Activated CD4-positive, alpha-beta T cell treated with anti-CD3 and anti-CD28 coated beads, Interleukin-2, amount 10 ng/mL, durations not matched to agents 24 days and 14 days (primary cell): ENCODE measurements around the gene CACNA2D3. TPM values are rescaled to one million over a fixed set of nuclear protein-coding genes. Genes with fewer than 3 reads are reported as not detected.

Experiments used
- DNase-seq: peaks from one replicate; pipeline ENCODE4 v3.0.0; 2022
- H3K27ac Mint-ChIP-seq: one replicate; pipeline ENCODE4 v1.8.0; 2022; ENCODE audit warnings: mild to moderate bottlenecking, mixed read lengths
- H3K27me3 Mint-ChIP-seq: one replicate; pipeline ENCODE4 v1.8.0; 2022; ENCODE audit warnings: mixed read lengths
- H3K36me3 Mint-ChIP-seq: one replicate; pipeline ENCODE4 v1.8.0; 2022; ENCODE audit warnings: low read depth, mild to moderate bottlenecking, mixed read lengths
- H3K4me1 Mint-ChIP-seq: one replicate; pipeline ENCODE4 v1.8.0; 2021; ENCODE audit warnings: mixed read lengths
- H3K4me3 Mint-ChIP-seq: one replicate; pipeline ENCODE4 v1.8.0; 2022; ENCODE audit warnings: mild to moderate bottlenecking, moderate library complexity, mixed read lengths
- H3K9me3 Mint-ChIP-seq: one replicate; pipeline ENCODE4 v1.8.0; 2021; ENCODE audit warnings: mixed read lengths
- intact Hi-C: fragments of 100-400 bp; cut with micrococcal nuclease; formaldehyde crosslinking; loops from one replicate; pipeline ENCODE4 v1.15.1; 2023
- total RNA-seq: library from RNA; stranded (reverse); gene quantifications from 2 replicates; pipeline ENCODE4 v1.2.3, GENCODE V29; 2022

The CACNA2D3 gene
- total RNA-seq, 1 donor from 2014 or later, result not detected

DNA sequence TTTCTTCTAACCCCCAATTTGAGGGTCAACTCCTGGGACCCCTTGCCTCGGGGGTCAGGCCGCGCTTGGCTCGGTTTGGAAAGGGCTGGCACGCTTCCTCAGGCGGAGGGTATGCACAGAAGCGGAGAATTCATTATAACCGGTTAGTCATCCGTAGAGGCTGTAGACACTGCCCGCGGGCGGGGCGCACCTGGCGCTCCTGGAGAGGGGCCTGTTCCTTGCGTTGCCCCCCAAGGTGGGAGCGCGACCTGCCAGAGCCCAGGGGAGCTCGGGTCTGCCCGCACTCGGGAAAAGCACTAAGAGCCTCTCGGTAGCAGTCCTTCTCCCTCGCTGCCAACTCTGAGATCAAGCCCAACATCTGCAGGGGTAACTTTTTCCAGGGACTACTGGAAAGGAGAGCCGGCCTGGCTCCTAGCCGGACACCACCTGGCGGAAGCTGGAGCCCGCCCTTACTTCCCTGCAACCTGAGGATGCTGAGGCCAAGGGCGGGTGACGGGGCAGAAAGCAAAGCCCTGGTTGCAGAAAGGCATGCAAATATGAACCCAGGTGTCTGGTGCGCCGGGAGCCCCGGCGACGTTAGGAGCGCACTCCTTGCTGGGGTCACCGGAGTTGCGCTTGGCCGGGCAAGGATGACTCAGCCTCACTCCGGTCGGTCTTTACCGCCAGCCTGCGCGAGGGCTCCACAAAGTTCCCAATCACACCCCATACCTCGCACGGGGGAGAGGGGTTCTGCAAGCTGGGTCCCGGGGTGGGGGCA lies 1.5 kb upstream of the CACNA2D3 start:
- Mint-ChIP-seq H3K4me3 (no peak overlapping the region), H3K36me3 (peaks cover 2% of the 10 kb centered on the region), H3K27ac (no peak overlapping the region), H3K9me3 (peaks cover 4% of the 10 kb centered on the region), H3K27me3 (peaks cover 42% of the 10 kb centered on the region), H3K4me1 (peaks cover 2% of the 10 kb centered on the region)
- intact Hi-C loops, result no loop called here
- peak; percentile 39 for DNase-seq

DNA sequence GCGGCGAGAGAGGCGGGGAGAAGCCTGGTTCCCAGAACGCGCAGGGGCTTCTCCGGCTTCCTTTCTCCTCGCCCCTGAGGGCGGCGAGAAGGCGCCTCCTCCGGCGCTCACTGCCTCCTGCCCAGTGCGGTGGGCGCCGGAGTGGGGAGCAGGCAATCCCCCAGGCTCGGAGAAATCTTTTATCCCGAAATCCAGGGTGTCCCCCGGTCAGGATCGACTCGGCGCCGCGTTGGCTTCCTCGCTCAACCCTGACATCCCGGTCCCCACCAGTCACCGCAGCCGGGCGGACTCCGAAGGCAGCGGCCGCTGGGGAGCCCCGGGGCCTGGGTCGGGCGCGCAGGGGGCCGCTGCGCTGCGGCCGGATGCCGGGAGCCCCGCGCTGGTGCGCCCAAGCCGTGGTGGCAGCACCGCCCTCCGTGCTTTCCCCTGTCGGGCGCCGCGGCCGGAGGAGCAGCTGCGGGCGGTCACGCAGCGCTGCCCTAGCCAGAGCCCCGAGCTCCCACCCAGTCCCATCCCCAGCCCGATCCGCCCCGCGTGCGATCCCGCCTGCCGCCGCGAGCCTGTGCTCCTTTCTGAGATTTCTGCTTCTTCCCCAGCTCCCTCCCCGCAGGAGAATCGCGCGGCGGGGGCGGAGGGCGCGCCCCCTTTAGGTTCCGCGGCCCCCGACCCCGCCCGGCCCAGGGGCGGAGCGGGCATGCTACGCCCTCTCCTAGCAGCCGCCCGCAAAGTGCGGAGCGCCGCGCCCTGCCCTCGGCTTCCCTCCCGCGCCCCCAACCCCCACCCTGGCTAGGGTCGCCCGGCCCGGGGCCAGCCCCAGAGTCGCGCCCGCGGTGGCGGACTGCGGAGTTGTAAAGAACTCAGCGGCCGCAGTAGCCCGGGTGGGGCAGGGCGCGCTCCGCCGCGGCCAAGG lies 683 bp upstream of the CACNA2D3 start:
- intact Hi-C loops, result no loop called here

DNA sequence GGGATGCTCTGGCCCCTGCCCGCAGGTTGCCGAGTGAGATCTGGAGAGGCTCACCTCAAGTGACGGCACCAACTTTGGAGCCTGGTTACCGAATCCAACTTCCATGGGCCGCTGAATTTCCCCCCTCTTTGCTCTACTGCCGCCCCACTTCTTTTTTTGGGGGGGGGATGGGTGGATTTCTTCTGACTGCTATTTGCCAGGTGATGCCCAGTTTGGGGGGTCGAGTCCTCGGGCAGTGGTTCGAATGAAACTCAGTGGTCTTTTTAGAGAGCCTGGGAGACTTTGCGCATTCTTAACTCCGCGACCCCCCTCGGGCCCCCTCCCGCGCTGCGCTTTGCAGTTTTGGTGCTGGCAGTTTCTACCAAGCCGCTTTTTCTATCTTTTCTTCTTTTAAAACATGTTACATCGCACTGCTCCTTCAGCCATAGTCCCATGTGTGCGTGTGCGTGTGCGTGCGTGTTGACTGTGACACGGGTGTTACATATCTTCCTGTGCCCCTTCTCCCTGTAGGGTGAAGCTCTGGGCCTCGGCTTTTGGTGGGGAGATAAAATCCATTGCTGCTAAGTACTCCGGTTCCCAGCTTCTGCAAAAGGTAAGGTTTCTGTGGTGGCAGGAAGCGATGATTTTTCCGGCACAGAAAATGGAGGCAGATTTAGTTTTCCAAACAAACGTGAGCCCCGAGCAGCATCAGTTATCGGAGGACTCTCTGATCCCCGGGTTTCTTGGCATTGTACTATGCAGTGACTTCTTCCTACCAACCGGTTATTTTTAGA lies 837 bp downstream of the CACNA2D3 start:
- intact Hi-C loops, result no loop called here
- Mint-ChIP-seq H3K9me3 (no peaks in the 10 kb centered on the region), H3K4me1 (peaks cover 2% of the 10 kb centered on the region), H3K27me3 (peaks cover 42% of the 10 kb centered on the region), H3K27ac (no peak overlapping the region), H3K36me3 (peaks cover 2% of the 10 kb centered on the region), H3K4me3 (no peak overlapping the region)
- peak; percentile 25 for DNase-seq

More for the DNA sequence above, 683 bp upstream of the CACNA2D3 start:
- no peaks in the 10 kb centered on the region for H3K9me3 Mint-ChIP-seq
- no peak overlapping the region for H3K27ac Mint-ChIP-seq
- H3K4me3 Mint-ChIP-seq, result no peak overlapping the region
- peaks cover 2% of the 10 kb centered on the region for H3K4me1 Mint-ChIP-seq
- peaks cover 2% of the 10 kb centered on the region for H3K36me3 Mint-ChIP-seq
- H3K27me3 Mint-ChIP-seq, result peaks cover 41% of the 10 kb centered on the region
- peak; percentile 38 for DNase-seq

DNA sequence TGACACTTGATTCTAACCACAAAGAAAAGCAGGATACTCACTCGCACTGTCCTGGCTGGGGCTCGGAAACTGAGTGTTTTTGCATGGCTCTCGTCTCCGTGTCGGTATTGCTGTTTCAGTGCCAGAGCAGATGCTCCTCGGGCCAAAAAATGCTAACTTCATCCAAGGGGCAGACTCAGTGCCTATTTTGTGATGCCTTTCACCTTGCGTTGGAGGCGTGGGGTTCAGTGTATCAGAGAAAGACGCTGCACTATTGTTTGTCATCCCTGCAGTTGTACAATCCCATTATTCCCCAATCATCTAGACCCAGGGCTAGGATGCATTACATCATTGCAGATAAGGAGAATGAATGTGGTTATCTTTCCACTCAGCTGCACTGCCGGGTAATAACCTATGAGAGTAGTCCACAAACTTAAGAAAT lies 1.4 kb downstream of the CACNA2D3 start:
- Mint-ChIP-seq H3K4me1 (peaks cover 2% of the 10 kb centered on the region), H3K36me3 (peaks cover 2% of the 10 kb centered on the region), H3K9me3 (no peaks in the 10 kb centered on the region), H3K27ac (no peak overlapping the region), H3K27me3 (peaks cover 40% of the 10 kb centered on the region), H3K4me3 (no peak overlapping the region)
- no peak for DNase-seq
- intact Hi-C loops, result no loop called here

DNA sequence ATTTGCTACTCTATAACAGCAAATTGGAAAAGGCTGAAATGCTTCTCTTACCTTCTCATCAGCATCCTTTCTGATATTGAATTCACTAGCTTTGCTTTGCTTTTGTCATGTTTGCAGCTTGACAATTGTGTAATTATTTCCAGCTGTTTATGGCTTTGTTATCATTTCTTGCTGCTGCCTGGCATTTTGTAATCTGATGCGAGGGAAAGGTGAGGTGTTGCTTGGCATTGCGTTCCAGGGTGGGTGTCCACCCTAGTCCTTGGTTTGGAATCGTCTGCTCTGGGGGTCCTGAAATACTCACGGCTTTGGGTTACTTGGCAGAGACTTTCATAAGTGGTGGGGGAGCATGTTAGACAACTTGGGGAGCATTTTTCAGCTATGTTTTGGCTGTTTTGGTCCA lies 2.9 kb downstream of the CACNA2D3 start:
- Mint-ChIP-seq H3K27me3 (peaks cover 35% of the 10 kb centered on the region), H3K9me3 (no peaks in the 10 kb centered on the region), H3K4me3 (no peak overlapping the region), H3K27ac (no peak overlapping the region), H3K36me3 (peaks cover 2% of the 10 kb centered on the region), H3K4me1 (peaks cover 2% of the 10 kb centered on the region)
- no peak for DNase-seq
- intact Hi-C loops, result no loop called here

DNA sequence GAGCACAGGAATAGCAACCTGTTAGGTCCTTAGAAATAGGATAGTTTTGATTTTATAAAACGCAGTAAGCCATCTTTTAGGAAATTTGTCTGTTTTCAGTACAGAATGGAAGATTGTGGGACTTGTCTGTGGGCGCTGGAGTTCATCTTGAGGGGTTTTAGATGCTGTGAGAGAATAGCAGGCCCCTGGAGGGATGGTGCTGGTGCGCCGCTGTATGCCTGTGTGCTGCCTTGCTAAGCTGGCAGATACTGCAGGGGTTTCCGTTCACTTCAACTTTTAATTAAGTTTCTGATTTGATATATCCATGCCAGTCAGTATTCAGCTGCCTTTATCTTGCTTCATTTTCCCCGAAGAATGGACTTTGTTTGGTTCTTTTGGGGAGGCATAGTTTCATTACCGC lies 4.2 kb downstream of the CACNA2D3 start:
- no peaks in the 10 kb centered on the region for H3K9me3 Mint-ChIP-seq
- no peak overlapping the region for H3K4me3 Mint-ChIP-seq
- H3K27ac Mint-ChIP-seq, result no peak overlapping the region
- H3K4me1 Mint-ChIP-seq, result peaks cover 2% of the 10 kb centered on the region
- peaks cover 2% of the 10 kb centered on the region for H3K36me3 Mint-ChIP-seq
- intact Hi-C loops, result no loop called here
- DNase-seq, result no peak
- H3K27me3 Mint-ChIP-seq, result peaks cover 32% of the 10 kb centered on the region

GRCh38 chr3:54127499-54128056 lies 5.2 kb downstream of the CACNA2D3 start:
- H3K36me3 Mint-ChIP-seq, result peaks cover 2% of the 10 kb centered on the region
- no peak overlapping the region for H3K4me3 Mint-ChIP-seq
- H3K4me1 Mint-ChIP-seq, result peaks cover 2% of the 10 kb centered on the region
- no peak for DNase-seq
- no peak overlapping the region for H3K27ac Mint-ChIP-seq
- H3K27me3 Mint-ChIP-seq, result peaks cover 32% of the 10 kb centered on the region
- intact Hi-C loops, result no loop called here
- H3K9me3 Mint-ChIP-seq, result no peaks in the 10 kb centered on the region

- no peaks in the 10 kb centered on the region for H3K4me1 Mint-ChIP-seq
- intact Hi-C loops, result no loop called here
- no peaks in the 10 kb centered on the region for H3K36me3 Mint-ChIP-seq
- DNase-seq, result no peak
- no peaks in the 10 kb centered on the region for H3K9me3 Mint-ChIP-seq
- peaks cover 3% of the 10 kb centered on the region for H3K27me3 Mint-ChIP-seq
- no peak overlapping the region for H3K27ac Mint-ChIP-seq
- H3K4me3 Mint-ChIP-seq, result no peak overlapping the region
Measured at GRCh38 chr3:54131026-54131605, 8.8 kb downstream of the CACNA2D3 start.

- DNase-seq, result no peak
- Mint-ChIP-seq H3K4me3 (no peak overlapping the region), H3K27me3 (no peaks in the 10 kb centered on the region), H3K27ac (no peak overlapping the region), H3K9me3 (no peaks in the 10 kb centered on the region), H3K4me1 (no peaks in the 10 kb centered on the region), H3K36me3 (no peaks in the 10 kb centered on the region)
- intact Hi-C loops, result no loop called here
Measured at GRCh38 chr3:54131890-54132289, 9.5 kb downstream of the CACNA2D3 start.

DNA sequence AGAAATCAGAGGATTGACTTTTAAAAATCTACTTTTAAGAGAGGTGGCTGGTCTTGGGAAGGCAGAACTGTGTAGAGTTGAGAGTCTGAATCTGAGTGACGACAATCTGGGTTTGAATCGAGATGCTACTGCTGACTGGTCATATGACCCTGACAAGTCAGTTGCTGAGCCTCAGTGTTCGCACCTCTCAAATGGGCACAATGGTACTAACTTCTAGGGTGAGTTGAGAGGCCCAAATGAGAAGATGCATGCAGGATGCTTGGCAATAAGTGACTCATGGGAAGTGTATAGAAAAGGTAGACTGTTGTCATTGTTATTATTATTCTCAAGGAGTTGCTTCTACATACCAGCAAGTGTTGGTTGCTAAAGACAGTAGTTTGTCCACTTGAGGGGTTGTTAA lies 10.3 kb downstream of the CACNA2D3 start:
- H3K9me3 Mint-ChIP-seq, result no peaks in the 10 kb centered on the region
- no peak overlapping the region for H3K4me3 Mint-ChIP-seq
- H3K27ac Mint-ChIP-seq, result no peak overlapping the region
- no peak for DNase-seq
- no peaks in the 10 kb centered on the region for H3K27me3 Mint-ChIP-seq
- intact Hi-C loops, result no loop called here
- no peaks in the 10 kb centered on the region for H3K4me1 Mint-ChIP-seq
- no peaks in the 10 kb centered on the region for H3K36me3 Mint-ChIP-seq

DNA sequence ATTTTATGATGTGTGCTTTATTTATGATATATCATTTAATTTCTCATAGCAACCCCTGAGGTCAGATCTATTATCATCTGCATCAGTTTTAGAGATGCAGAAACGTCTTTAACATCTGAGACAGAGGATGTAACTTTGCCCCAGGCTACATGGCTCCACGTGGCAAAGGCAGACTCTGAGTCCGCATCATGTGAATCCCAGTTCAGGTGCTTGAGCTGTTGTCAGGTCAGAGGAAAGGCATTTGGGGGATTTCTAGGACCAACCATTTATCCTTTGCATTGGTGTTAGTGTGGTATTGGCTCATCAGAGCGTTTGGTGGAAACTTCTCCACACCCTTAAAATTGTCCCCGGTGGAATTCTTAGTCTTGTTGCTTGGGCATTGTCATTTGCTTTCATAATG lies 10.8 kb downstream of the CACNA2D3 start:
- Mint-ChIP-seq H3K27ac (no peak overlapping the region), H3K27me3 (no peaks in the 10 kb centered on the region), H3K36me3 (no peaks in the 10 kb centered on the region), H3K9me3 (no peaks in the 10 kb centered on the region), H3K4me3 (no peak overlapping the region), H3K4me1 (no peaks in the 10 kb centered on the region)
- DNase-seq, result no peak
- intact Hi-C loops, result no loop called here

DNA sequence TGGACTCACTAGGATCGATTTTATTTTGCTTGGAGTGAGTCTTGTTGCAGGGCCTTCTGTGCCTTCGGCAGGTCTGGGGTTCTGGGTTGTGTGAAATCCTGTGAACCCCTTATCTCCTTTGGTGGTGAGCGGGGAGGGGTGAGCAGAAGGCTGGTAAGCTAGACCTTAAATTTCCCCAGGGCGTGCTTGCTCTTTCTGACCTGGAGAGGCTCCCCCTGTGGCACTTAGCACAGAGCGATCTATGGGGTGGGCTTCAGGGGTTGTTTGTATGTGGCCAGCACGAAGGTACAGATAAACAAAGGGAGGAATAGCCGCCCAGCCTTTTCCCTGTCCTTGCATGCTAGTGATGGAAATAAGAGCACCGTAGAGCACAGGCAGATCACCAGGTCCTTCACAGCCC lies 11.8 kb downstream of the CACNA2D3 start:
- Mint-ChIP-seq H3K4me3 (no peak overlapping the region), H3K27ac (no peak overlapping the region), H3K27me3 (no peaks in the 10 kb centered on the region), H3K4me1 (no peaks in the 10 kb centered on the region), H3K9me3 (no peaks in the 10 kb centered on the region), H3K36me3 (no peaks in the 10 kb centered on the region)
- no peak for DNase-seq
- intact Hi-C loops, result no loop called here

- no peak for DNase-seq
- Mint-ChIP-seq H3K27ac (no peak overlapping the region), H3K9me3 (no peaks in the 10 kb centered on the region), H3K4me1 (no peaks in the 10 kb centered on the region), H3K4me3 (no peak overlapping the region), H3K36me3 (no peaks in the 10 kb centered on the region), H3K27me3 (no peaks in the 10 kb centered on the region)
- intact Hi-C loops, result no loop called here
Measured at GRCh38 chr3:54134713-54135112, 12.4 kb downstream of the CACNA2D3 start.
